Right renal cortex interstitium (tissue), 3 donors: ENCODE results near the gene FAM13A. TPM values are rescaled to one million over a fixed set of nuclear protein-coding genes. Genes with fewer than 3 reads are reported as not detected.
A peak's percentile ranks its signal among the peaks of the same experiment; 100 is the strongest.
"Not testable (repeated sequence)": the region's sequence is repeated elsewhere in the genome, so short reads cannot be mapped to it uniquely, and the experiment has no call there.

Source experiments
- DNase-seq, 3 donors: peaks; one replicate each; pipeline ENCODE4 v3.0.0-alpha.2; 2013; ENCODE audit warnings: low read depth in 3 of 3, low spot score in 2 of 3
- polyA plus RNA-seq, 3 donors: library from polyadenylated mRNA; unstranded; fragments of 120-200 nt; gene quantifications; one replicate each; pipeline ENCODE4 v1.2.1, GENCODE V29; 2013; ENCODE audit not compliant: insufficient read length in 3 of 3

The FAM13A gene
- polyA plus RNA-seq, 3 donors: 30.6 to 31.9 (median 31.6) TPM

- no peak for DNase-seq
Measured at GRCh38 chr4:89044147-89044900, 12.7 kb downstream of the FAM13A start.

DNA sequence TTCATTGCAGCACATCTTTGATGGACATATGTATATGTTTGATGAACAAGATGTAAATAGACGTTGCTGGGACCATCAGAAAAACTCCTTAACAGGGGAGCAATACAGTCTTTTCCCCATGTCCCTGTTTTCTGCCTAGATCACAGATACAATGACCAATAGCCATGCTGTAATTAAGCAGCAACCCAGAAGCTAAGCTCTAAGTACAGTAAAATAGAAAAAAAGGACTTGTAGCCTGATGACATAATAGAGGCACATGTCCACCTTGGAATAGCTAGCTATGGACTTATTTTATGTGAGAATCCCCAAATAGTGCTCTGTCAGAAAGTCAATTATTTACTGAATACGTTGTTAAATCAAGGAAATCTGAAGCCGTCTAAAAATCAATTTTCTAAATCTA is 14.9 kb downstream of the FAM13A start:
- no peak for DNase-seq

- DNase-seq: no peak
Measured at GRCh38 chr4:89039730-89040338, 17.2 kb downstream of the FAM13A start.

GRCh38 chr4:89036535-89036934 is 20.4 kb downstream of the FAM13A start:
- no peak for DNase-seq

DNA sequence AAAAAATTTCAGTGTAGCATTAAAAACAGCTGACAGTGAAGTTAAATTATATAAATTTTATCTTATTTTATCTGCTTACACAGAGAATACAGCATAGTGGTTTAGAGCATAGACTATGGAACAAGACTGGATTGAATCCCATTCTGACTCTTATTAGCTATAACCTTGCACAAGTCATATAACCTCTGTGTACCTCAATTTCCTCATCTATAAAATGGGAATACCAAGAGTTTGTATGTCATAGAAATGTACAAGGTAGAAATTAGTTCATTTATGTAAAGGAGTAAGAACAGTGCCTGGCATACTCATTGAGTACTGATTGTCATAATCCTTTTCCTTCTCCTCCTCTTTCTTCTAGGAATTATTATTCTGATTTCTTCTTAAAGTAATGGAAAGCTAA is 25.7 kb downstream of the FAM13A start:
- DNase-seq: no peak

GRCh38 chr4:89029591-89029990 is 27.4 kb downstream of the FAM13A start:
- no peak for DNase-seq

DNA sequence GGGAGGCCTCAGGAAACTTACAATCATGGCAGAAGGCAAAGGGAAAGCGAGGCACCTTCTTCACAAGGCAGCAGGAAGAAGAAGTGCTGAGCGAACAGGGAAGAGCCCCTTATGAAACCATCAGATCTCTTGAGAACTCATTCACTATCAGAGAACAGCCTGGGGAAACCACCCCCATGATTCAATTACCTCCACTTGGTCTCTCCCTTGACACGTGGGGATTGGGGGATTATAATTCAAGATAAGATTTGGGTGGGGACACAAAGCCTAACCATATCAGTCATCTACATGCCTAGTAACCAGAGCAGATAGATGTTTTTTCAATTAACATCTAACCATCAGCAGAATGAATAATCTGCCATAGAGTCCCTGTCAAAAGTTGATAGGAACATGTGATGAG is 30.4 kb downstream of the FAM13A start:
- no peak for DNase-seq

DNA sequence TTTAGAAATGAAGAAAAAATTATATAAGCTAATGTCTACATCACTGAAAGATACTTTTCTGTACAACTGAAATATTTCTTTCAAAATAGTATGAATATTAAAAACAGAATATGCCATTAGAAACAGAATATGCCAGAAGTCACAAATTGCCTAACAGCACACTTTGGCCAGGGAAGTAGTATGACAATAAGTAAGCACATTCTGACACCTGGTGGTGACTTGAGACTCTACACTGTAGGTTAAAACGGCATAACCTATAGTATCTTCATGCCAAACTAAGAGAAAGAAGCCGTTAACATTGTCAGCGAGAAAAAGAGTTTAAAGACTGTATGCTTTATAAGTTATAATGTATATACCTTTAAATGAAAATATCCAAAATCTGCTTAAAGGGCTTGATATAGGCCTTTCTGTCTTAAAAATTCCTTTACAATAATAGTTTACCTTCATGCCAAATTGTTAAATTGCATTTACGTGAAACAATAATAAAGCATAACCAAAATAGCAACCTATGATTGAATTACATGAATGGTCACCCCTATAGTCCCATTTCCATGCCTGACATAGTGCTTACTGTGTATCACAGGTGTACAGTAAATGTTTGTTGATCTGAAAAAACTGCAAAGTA is 32.8 kb downstream of the FAM13A start:
- peak in 2 of 3 donors; percentile 46 to 52 for DNase-seq

- DNase-seq: no peak
Measured at GRCh38 chr4:89023140-89023539, 33.8 kb downstream of the FAM13A start.

DNA sequence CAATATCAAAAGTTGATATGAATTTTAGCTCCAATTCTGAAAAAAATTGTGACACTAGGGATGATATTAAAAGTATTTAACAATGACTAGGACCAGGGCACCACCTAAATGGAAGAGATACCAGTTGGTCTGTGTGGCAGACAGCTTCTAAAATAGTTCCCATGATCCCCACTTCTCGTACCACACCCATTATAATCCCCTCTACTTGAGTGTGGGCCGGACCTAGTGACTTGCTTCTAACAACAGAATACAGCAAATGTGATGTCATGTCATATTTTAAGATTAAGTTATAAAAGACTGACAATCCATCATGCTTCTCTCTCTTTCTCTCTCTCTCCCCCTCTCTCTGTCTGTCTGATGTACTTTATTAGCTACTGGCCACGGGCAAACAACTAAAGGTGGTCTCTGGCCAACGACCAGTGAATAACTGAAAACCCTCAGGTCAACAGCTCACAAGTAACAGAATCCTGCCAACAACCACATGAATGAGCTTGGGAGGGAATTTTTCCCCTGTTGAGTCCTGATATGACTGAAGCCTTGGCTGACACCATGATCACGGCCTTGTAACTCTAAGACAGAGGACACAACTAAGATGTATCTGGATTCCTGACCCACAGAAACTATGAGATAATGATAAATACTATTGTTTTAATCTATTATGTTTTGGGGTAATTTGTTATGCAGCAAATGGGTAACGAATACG is 34.4 kb downstream of the FAM13A start:
- DNase-seq: no peak

- no peak for DNase-seq
Measured at GRCh38 chr4:89021684-89022083, 35.3 kb downstream of the FAM13A start.

- no peak for DNase-seq
Measured at GRCh38 chr4:89021062-89021461, 35.9 kb downstream of the FAM13A start.

DNA sequence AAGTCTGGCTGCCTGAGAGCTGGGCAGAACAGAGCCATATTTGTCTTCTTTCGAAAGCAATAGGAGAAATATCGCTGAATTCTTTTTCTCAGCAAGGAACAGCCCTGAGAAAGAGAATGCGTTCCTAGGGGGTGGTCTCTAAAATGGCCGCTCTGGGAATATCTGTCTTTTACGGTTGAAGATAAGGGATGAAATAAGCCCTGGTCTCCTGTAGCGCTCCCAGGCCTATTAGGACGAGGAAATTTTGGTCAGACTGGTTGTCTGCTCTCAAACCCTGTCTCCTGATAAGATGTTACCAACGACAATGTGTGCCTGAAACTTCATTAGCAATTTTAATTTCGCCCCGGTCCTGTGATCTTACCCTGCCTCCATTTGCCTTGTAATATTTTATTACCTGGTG is 42.1 kb downstream of the FAM13A start:
- not testable (repeated sequence) for DNase-seq

- DNase-seq: no peak
Measured at GRCh38 chr4:89009761-89010369, 47.1 kb downstream of the FAM13A start.

- no peak for DNase-seq
Measured at GRCh38 chr4:89009115-89009514, 47.9 kb downstream of the FAM13A start.

- DNase-seq: no peak
Measured at GRCh38 chr4:89008166-89008565, 48.8 kb downstream of the FAM13A start.

DNA sequence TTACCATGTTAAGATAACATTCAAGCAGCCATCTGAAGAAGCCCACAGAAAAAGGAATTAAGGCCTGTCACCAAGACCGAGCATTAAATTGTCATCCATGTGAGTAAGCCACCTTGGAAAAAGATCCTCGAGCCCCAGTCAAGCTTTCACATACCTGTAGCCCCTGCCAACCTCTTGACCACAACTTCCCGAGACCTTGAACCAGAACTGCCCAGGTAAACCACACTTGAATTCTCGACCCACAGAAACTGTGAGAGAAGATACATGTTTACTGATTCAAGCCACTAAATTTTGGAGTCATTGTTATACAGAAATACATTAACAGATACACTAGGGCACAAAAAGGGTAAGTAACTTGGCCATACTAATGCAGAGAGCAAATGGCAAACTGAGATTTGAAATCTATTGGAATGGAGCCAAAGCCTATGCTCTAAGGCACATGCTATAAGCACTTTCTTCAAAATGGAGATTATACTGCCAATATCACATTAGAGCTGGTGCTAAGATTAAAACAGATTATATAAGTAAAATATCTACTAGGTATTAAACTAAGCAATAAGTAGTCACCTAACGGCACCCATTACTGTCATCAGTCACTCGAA is 49.5 kb downstream of the FAM13A start:
- DNase-seq: no peak

DNA sequence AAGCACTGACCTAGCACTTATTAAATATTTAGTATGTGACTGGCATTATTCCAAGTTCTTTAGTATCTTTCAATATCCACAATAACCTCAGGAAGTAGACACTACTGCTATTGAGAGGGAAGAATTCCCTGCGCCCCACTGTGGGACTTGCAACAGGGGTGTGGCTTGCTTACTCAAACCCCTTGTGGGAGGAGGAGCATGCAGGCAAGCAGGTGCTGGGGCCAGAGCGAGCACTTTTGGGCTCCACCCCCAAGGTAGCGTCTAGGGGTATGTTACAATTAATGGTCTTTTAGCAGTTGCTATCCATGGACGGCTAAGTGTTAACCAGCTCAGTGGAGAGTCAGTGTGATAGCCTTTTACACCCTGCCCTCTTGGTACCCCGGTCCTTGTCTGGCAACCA is 50.7 kb downstream of the FAM13A start:
- DNase-seq: no peak

GRCh38 chr4:89005066-89005465 is 51.9 kb downstream of the FAM13A start:
- not testable (repeated sequence) for DNase-seq

- DNase-seq: no peak
Measured at GRCh38 chr4:89001647-89002445, 55.1 kb downstream of the FAM13A start.
